NCI-H2107 (cell line): Measurements from ENCODE around the gene DLGAP1.
"Not testable (repeated sequence)": the region's sequence is repeated elsewhere in the genome, so short reads cannot be mapped to it uniquely, and the experiment has no call there.

ENCODE experiments used
- DNase-seq: peaks from one replicate; lab custom pipeline; 2025; lab: John Stamatoyannopoulos, UW

Gene DLGAP1

GRCh38 chr18:3495691-3496430, 959.2 kb downstream of the DLGAP1 start:
- no peak for DNase-seq

- DNase-seq: no peak
Measured at GRCh38 chr18:3494569-3494968, 960.5 kb downstream of the DLGAP1 start.

GRCh38 chr18:3494245-3494526, 960.9 kb downstream of the DLGAP1 start:
- no peak for DNase-seq

DNA sequence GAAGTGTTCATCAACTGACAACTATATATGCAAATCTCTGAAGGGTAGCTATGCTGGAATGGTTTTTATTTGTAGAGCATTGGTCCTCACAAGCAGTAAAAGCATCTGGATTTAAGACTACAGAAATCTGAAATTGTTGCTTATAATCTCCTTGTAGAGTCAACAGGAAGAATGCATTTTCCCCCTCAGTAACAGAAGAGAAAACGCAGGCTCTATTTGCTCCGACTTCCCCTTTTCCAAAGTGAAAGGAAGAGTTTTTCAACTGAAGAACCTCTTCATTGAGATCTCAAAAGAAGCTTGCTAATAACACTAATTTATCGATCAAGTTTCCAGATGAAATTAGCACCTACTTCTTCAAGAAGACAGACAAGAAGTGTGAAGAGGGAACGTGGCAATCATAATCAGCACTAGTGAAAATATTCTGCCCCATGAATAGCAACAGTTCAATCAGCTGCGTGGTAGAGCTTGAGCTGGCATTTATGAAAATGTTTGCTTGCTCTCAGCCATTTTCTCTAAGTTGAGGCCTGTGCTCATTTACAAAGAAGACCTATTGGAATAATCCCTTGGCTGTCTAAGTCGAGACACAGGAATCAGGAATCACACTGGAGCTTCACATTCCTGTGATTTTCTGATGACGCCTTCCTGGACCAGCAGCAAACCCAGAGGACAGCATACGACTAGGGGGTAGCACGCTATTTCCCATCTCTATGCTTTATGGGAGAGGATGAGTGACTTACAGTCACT, 961.4 kb downstream of the DLGAP1 start:
- DNase-seq: no peak

GRCh38 chr18:3492721-3493120, 962.4 kb downstream of the DLGAP1 start:
- no peak for DNase-seq

GRCh38 chr18:3491981-3492555, 963.0 kb downstream of the DLGAP1 start:
- DNase-seq: no peak

- no peak for DNase-seq
Measured at GRCh38 chr18:3489462-3489861, 965.6 kb downstream of the DLGAP1 start.

DNA sequence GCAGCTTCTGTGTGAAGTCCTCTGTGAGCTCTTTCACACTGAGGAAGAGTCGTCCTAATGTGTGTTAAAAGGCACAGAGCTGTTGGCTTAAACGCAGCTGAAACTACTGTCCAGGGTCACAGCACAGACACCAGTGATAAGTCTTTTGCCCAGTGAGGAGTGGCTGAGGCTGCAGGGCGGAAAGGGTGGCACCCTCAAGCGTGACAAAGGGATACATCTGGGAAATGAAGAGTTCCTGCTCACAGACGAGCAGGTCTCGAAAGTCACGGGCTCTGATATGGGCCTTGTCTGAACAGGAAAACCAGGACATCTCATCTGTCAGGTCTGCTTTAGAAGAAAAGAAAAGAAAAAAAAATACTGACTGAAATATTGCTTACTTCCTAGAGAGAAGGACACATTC, 968.6 kb downstream of the DLGAP1 start:
- DNase-seq: no peak

- no peak for DNase-seq
Measured at GRCh38 chr18:3485153-3486149, 969.7 kb downstream of the DLGAP1 start.

GRCh38 chr18:3482258-3482657, 972.8 kb downstream of the DLGAP1 start:
- no peak for DNase-seq

GRCh38 chr18:3481696-3482210, 973.4 kb downstream of the DLGAP1 start:
- DNase-seq: no peak

DNA sequence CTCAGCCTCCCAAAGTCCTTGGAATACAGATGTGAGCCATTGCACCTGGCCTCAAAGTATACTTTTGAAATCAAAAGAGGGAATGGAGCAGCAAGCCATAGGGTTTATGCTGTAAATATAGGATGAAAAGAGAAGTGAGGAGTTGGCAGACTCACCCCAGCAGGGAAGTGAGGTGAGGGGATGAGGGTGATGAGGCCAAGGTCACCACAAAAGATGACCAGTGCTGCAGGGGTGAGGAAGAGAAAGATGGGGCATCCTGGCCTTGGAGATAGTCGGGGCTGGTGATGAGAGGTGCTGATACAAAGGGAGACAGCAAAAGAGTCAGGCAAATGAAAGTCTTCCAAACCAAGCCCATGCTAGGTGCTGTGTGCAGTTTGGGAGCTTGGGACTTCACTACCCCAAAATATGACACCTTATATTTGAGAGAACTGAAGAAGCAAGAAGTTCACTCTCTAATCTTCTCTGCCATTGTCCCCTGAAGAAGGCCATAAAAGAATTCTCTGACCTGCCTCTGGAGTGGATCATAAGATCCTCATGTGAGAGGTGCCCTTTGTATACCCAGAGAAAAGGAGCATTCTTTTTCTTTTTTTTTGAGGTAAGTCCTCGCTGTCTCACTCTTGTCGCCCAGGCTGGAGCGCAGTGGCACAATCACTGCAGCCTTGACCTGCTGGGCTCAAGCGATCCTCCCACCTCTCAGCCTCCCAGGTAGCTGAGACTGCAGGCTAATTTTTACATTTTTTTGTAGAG, 974.1 kb downstream of the DLGAP1 start:
- DNase-seq: no peak

GRCh38 chr18:3479978-3480509, 975.1 kb downstream of the DLGAP1 start:
- DNase-seq: no peak

GRCh38 chr18:3478262-3478978, 976.7 kb downstream of the DLGAP1 start:
- DNase-seq: no peak

- no peak for DNase-seq
Measured at GRCh38 chr18:3472681-3473544, 982.2 kb downstream of the DLGAP1 start.

DNA sequence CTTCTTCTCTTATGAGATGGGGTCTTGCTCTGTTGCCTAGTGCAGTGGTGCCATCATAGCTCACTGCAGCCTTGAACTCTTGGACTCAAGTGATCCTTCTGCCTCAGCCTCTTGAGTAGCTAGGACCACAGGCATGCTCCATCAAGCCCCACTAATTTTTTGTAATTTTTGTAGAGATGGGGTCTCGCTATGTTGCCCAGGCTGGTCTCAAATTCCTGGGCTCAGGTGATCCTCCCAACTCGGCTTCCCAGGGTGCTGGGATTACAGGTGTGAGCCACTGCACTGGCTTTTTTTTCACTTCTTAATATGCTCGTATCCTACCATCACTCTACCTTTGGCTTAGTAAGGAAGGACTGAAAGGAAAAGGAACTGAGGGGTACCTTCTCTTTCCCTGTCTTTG, 983.0 kb downstream of the DLGAP1 start:
- not testable (repeated sequence) for DNase-seq

DNA sequence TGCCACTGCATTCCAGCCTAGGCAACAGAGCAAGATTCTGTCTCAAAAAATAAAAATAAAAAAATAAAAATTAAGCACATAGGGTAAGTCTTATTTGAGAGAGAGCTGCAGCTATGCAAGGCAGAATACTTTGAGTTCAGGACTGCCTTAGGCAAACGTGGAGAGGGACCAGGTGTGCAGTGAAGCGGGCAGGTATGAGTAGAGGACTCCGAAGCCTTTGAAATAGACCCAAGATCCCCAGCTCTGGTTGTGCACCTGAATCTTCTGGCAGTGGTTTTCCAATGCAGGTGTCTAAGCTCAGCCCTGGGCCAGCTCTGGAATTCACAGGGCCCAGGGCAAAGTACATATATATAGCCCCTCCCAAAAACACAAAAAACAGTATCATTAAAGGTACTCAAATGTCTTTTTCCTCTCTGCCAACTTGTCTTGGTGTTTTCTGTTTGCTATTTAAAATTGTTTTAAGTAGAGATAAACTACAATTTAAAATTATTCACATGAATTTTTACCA, 983.9 kb downstream of the DLGAP1 start:
- no peak for DNase-seq

DNA sequence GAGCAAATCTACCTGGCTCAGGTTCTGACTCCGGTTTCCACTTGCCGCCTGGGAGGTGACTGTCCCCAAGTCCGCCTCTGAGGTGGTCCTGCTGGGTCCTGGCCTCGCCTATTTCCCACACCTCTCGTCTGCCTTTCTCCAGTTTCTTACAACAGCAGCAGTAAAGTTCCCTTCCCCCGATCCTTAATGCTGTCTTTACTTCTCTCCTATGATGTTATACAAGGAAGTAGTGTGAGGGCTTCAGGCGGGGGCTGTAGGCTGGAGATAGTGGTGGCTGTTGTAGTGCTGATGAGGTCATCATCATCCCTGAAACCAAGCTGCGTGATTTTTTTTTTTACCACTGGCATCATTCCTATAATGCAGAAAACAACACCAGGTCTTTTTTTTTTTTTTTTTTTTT, 986.3 kb downstream of the DLGAP1 start:
- no peak for DNase-seq

DNA sequence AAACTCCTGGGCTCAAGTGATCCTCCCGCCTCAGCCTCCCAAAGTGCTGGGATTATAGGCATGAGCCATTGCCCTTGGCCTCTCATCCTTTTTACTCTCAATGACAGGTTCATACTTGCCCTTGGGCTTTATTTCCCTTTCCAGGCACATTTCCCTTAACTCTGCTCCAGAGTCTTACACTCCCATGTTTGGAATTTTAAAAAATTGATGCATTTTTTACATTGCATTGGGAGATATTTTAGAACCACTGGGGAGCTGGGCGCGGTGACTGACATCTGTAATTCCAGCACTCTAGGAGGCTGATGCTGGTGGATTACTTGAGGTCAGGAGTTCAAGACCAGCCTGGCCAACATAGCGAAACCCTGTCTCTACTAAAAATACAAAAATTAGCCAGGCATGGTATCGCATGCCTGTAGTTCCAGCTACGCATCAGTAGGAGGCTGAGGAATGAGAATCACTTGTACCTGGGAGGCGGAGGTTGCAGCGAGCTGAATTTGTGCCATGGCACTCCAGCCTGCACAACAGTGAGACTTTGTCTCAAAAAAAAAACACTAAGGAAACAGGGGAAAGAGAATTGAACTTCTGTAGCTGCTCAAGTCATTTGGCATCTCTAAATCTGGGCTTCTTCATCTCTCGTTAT, 986.9 kb downstream of the DLGAP1 start:
- DNase-seq: no peak
